Osteocyte (in vitro differentiated cells): ENCODE data around the gene RHBDL3. TPM values are rescaled to one million over a fixed set of nuclear protein-coding genes. Genes with fewer than 3 reads are reported as not detected.

Experiments
- DNase-seq: peaks from one replicate; pipeline ENCODE4 v3.0.0; 2021; ENCODE audit warnings: mixed read lengths; ENCODE audit not compliant: unreplicated experiment; ENCODE audit errors: extremely low spot score
- H3K27ac Mint-ChIP-seq: one replicate; pipeline ENCODE4 v1.8.0; 2021; ENCODE audit warnings: mild to moderate bottlenecking, mixed read lengths; ENCODE audit not compliant: unreplicated experiment
- H3K27me3 Mint-ChIP-seq: one replicate; pipeline ENCODE4 v1.8.0; 2021; ENCODE audit warnings: mixed read lengths; ENCODE audit not compliant: unreplicated experiment
- H3K36me3 Mint-ChIP-seq: one replicate; pipeline ENCODE4 v1.8.0; 2021; ENCODE audit warnings: mixed read lengths; ENCODE audit not compliant: unreplicated experiment
- H3K4me1 Mint-ChIP-seq: one replicate; pipeline ENCODE4 v1.8.0; 2021; ENCODE audit warnings: mixed read lengths; ENCODE audit not compliant: unreplicated experiment
- H3K4me3 Mint-ChIP-seq: one replicate; pipeline ENCODE4 v1.8.0; 2021; ENCODE audit warnings: mild to moderate bottlenecking, moderate library complexity, mixed read lengths; ENCODE audit not compliant: unreplicated experiment
- H3K9me3 Mint-ChIP-seq: one replicate; pipeline ENCODE4 v1.8.0; 2021; ENCODE audit warnings: mixed read lengths; ENCODE audit not compliant: unreplicated experiment
- total RNA-seq: library from RNA; stranded (reverse); gene quantifications from 2 replicates; pipeline ENCODE4 v1.2.1, GENCODE V29; 2021
- TF ChIP-seq, protein P1 (sequence below): fragments of 200-600 bp; sonication (generic); IDR thresholded peaks from 2 replicates; pipeline ENCODE4 v1.5.0; 2021; ENCODE audit warnings: antibody characterized with exemption, mild to moderate bottlenecking, moderate library complexity

The RHBDL3 gene
- total RNA-seq, 1 donor from 2014 or later, result 0.11 TPM

DNA sequence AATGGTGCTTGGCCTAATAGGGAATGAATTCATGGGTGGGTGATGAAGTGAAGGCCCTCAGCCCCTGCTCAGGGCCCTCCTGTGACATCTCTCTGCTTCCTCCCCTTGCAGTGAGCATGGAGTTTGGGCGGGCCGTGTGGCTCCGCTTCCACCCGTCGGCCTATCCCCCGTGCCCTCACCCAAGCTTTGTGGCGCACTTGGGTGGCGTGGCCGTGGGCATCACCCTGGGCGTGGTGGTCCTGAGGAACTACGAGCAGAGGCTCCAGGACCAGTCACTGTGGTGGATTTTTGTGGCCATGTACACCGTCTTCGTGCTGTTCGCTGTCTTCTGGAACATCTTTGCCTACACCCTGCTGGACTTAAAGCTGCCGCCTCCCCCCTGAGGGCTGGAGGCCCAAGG lies 55.2 kb downstream of the RHBDL3 start:
- DNase-seq, result no peak
- no peak overlapping the region for H3K4me3 Mint-ChIP-seq
- TF ChIP-seq, protein P1, sequence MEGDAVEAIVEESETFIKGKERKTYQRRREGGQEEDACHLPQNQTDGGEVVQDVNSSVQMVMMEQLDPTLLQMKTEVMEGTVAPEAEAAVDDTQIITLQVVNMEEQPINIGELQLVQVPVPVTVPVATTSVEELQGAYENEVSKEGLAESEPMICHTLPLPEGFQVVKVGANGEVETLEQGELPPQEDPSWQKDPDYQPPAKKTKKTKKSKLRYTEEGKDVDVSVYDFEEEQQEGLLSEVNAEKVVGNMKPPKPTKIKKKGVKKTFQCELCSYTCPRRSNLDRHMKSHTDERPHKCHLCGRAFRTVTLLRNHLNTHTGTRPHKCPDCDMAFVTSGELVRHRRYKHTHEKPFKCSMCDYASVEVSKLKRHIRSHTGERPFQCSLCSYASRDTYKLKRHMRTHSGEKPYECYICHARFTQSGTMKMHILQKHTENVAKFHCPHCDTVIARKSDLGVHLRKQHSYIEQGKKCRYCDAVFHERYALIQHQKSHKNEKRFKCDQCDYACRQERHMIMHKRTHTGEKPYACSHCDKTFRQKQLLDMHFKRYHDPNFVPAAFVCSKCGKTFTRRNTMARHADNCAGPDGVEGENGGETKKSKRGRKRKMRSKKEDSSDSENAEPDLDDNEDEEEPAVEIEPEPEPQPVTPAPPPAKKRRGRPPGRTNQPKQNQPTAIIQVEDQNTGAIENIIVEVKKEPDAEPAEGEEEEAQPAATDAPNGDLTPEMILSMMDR, result no peak
- no peak overlapping the region for H3K27ac Mint-ChIP-seq
- H3K27me3 Mint-ChIP-seq, result peaks cover 9% of the 10 kb centered on the region
- H3K9me3 Mint-ChIP-seq, result no peaks in the 10 kb centered on the region
- H3K36me3 Mint-ChIP-seq, result no peaks in the 10 kb centered on the region
- H3K4me1 Mint-ChIP-seq, result peaks cover 5% of the 10 kb centered on the region

DNA sequence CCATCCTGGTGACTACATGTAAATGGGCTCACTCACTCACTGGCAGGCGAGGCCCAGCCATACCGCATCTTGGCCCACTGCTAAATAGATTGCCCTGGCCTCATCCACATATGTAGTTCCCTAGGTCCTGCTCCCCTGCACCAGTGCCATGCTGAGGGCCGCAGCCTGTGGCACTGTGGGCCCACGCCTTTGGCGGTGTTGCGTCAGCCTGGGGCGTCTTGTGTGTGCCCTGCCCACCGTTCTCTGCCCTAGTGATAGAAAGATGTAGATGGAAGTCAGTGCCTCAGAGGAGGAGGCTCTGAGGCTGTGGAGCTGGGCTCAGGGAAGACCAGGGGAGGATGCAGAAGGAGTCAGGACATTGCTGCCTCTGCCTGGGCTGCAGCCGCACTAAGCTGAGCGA lies 57.4 kb downstream of the RHBDL3 start:
- no peak for DNase-seq
- no peaks in the 10 kb centered on the region for H3K27me3 Mint-ChIP-seq
- no peak overlapping the region for H3K4me3 Mint-ChIP-seq
- no peaks in the 10 kb centered on the region for H3K36me3 Mint-ChIP-seq
- no peaks in the 10 kb centered on the region for H3K9me3 Mint-ChIP-seq
- peaks cover 5% of the 10 kb centered on the region for H3K4me1 Mint-ChIP-seq
- H3K27ac Mint-ChIP-seq, result no peak overlapping the region
- TF ChIP-seq, protein P1, result no peak

DNA sequence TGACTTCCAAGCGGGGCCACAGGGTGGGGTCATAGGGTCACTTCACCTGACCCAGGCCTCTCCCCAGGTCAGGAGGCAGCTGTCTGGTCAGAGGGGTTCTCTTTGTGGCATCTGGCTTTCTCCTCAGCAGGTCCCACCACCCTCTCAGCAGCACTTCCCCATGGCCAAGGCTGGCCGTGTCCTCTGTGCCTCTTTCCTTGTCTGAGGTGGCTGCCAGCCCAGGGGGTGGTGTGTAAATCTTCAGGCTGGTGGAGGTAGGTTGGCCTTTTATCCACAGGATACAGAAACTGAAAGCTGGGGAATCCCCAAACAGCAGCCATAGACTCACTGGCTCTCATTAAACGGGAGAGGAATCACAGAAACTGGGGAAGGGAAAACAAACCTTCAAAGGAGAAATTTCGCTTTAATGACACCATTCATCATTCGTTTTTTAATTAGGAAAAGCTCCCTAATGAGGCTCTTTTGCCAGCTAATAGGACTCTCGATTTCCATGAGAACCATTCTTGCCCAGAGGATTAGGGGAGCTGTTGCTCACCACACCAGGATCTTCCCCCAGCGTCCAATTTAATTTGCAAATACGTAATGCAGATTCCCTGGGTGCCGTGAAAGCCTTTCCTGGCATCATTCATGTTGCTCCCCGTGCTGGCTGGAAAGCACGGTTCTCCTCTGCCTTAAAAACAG lies 58.3 kb downstream of the RHBDL3 start:
- H3K36me3 Mint-ChIP-seq, result no peaks in the 10 kb centered on the region
- no peak overlapping the region for H3K4me3 Mint-ChIP-seq
- no peaks in the 10 kb centered on the region for H3K27me3 Mint-ChIP-seq
- H3K4me1 Mint-ChIP-seq, result peaks cover 5% of the 10 kb centered on the region
- TF ChIP-seq, protein P1, result no peak
- DNase-seq, result no peak
- no peak overlapping the region for H3K27ac Mint-ChIP-seq
- H3K9me3 Mint-ChIP-seq, result no peaks in the 10 kb centered on the region

DNA sequence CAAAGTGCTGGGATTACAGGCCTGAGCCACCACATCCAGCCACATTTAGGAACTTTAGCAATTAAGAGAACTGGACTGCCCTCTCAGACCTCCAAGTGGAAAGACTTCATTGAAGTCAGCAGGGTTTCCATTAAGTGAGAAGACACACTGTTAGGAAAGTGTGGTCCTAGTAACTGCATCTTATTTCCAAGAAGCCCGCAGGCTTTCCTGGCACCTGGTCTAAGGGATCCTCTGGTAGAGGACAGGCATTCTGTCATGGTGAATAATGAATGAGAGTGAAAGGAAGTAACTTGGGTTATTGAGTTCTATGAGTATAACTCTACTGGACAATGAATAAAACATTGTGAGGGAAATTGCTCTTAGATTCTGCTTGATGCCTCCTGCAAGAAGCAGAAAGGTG lies 62.3 kb downstream of the RHBDL3 start:
- no peak overlapping the region for H3K4me3 Mint-ChIP-seq
- no peaks in the 10 kb centered on the region for H3K27me3 Mint-ChIP-seq
- no peaks in the 10 kb centered on the region for H3K9me3 Mint-ChIP-seq
- TF ChIP-seq, protein P1, result no peak
- H3K27ac Mint-ChIP-seq, result no peak overlapping the region
- peaks cover 5% of the 10 kb centered on the region for H3K4me1 Mint-ChIP-seq
- peaks cover 7% of the 10 kb centered on the region for H3K36me3 Mint-ChIP-seq
- DNase-seq, result no peak

DNA sequence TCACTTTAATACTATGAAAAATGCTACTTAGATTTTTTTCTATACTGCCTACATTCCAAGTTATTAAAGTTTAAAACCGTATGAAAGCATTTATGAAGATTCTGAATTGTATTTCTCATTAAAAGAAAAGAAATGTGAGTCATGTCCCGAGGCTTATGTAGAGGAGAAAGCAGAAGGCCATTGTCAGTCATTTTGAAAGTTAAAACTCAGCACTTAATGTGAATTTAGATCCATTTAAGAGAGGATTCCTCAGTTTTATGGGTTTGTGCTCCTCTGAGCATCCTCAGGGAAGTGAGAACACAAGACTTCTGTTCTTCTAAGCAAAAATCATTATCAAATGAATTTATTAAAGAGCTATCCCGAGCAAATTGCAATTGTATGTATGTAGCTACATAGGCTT lies 64.5 kb downstream of the RHBDL3 start:
- Mint-ChIP-seq H3K27ac (no peak overlapping the region), H3K4me1 (no peaks in the 10 kb centered on the region), H3K4me3 (no peak overlapping the region), H3K36me3 (peaks cover 24% of the 10 kb centered on the region), H3K27me3 (no peaks in the 10 kb centered on the region), H3K9me3 (no peaks in the 10 kb centered on the region)
- DNase-seq, result no peak
- TF ChIP-seq, protein P1, result no peak
